Renal cortical epithelial cell (primary cell): ENCODE measurements around the gene TSG101. TPM values are rescaled to one million over a fixed set of nuclear protein-coding genes. Genes with fewer than 3 reads are reported as not detected.

Experiments
- total RNA-seq: library from RNA; depleted of rRNA; stranded (reverse); fragments of >200 nt; gene quantifications from 2 replicates; pipeline ENCODE4 v1.2.3, GENCODE V29; 2014

Gene TSG101
- total RNA-seq, 1 donor from 2014 or later, result 95.5 TPM

Other genes starting within 250 kb of the TSG101 start
- 54.1 and 59.2 TPM in 2 replicates for gene HPS5, start 204.8 kb downstream of the TSG101 start, total RNA-seq
- gene GTF2H1, start 204.4 kb downstream of the TSG101 start, total RNA-seq, result 67.6 and 72.2 TPM in 2 replicates
- gene LDHA, start 132.4 kb downstream of the TSG101 start, total RNA-seq, result 1,349 and 2,674 TPM in 2 replicates
- gene LDHC, start 114.6 kb downstream of the TSG101 start, total RNA-seq, result 0.20 TPM in 1 of 2 replicates, not detected in the other
- gene LDHAL6A, start 71.1 kb downstream of the TSG101 start, total RNA-seq, result not detected in 2 replicates
- 46.6 and 75.0 TPM in 2 replicates for gene UEVLD, start 61.8 kb upstream of the TSG101 start, total RNA-seq
- not detected in 2 replicates for gene MISFA, start 72.8 kb upstream of the TSG101 start, total RNA-seq
- 16.8 and 26.9 TPM in 2 replicates for gene SPTY2D1, start 107.4 kb upstream of the TSG101 start, total RNA-seq
- 4.2 and 18.8 TPM in 2 replicates for gene TMEM86A, start 171.8 kb upstream of the TSG101 start, total RNA-seq
- gene IGSF22, start 199.2 kb upstream of the TSG101 start, total RNA-seq, result 0.35 and 0.45 TPM in 2 replicates